PFSK-1 (cell line): ENCODE measurements around the gene DIPK1A.

Experiments
- FOXP2 ChIP-seq: optimal IDR thresholded peaks from 2 replicates; pipeline ENCODE3; 2011; ENCODE audit warnings: borderline replicate concordance, control low read depth, inconsistent platforms; ENCODE audit not compliant: insufficient read depth; ENCODE audit errors: extremely low read length, extremely low read depth
- POLR2AphosphoS5 ChIP-seq: IDR thresholded peaks from 2 replicates; pipeline ENCODE4 v1.6.1; 2012; ENCODE audit warnings: low read depth, mild to moderate bottlenecking, control low read depth, low read length, moderate library complexity
- SIN3A ChIP-seq: IDR thresholded peaks from 2 replicates; pipeline ENCODE4 v1.6.1; 2012; ENCODE audit warnings: mild to moderate bottlenecking, low read length, moderate library complexity, borderline replicate concordance; ENCODE audit not compliant: insufficient read depth
- TAF1 ChIP-seq: IDR thresholded peaks from 2 replicates; pipeline ENCODE4 v1.6.1; 2012; ENCODE audit warnings: low read length, control low read depth, borderline replicate concordance; ENCODE audit not compliant: insufficient read depth
- TF ChIP-seq, protein P1 (sequence below), 2 experiments: IDR thresholded peaks; 2 replicates each; pipeline versions ENCODE4 v1.6.1 to v1.8.0; 2011 to 2012; ENCODE audit warnings: low read depth in 2 of 2, low read length in 2 of 2, control low read depth in 1 of 2, inconsistent platforms in 1 of 2, mild to moderate bottlenecking in 1 of 2, moderate library complexity in 1 of 2; ENCODE audit not compliant: insufficient read depth in 1 of 2

Gene DIPK1A

DNA sequence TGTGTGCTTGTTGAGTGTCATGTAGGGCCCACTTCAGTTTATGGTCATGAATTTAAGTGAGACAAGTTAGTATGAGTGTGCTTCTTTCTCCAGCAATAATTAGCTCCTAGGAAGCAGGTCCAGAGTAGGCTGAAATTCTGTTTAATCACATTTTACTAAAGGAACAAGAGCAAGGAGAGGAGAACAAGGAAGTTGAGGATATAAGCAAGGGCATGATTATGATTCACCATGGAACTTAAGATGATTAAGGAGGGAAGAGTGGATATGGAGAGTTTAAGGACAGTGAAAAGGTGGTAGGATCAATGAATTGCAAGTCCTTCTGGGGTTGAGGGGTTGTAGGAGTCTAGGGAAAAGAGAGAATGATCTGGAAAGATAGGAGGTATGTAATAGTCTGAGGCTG is 3.1 kb upstream of the DIPK1A start:
- no peak for TF ChIP-seq FOXP2
- no peak for TF ChIP-seq TAF1

DNA sequence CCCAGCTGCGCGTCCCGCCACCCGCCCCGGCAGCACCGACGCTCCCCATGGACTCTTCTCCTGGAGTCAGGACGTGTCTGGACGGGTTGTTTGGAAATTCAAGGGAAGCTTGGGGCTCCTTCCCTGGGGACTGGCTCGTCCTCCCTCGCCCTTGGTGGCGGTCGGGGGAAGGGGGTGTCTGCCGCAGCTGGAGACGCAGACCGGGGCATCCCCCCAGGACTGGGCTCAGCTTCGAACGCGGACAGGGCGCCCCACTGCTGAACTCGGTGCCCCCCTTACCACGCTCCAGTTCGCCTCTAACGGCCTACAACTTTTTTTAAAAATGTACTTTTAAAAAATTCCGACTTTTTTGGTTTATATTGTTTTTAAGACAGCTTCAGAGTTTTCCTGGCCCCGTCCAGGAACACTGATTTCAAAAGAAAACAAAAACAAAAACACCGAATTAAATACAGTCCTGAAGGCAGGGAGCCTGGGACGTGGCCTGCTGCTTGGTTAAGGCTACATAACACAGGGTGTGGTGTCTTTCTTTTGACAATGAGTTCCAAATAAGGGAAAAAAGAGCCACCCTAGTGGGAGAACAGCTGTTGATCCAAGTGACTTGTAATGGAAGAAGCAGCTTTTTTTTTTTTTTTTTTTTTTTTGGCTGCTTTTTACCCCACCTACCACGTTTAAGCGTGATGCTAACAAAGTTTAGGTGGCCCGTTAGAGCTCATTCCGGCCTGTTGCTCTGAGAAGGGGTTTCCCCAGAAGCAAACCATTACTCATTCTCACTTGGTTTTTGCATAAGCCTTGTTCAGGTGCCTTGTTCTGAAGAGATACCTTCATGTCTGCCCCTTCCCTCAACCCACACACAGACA is 862 bp upstream of the DIPK1A start:
- no peak for TF ChIP-seq TAF1
- no peak for TF ChIP-seq FOXP2
- no peak for TF ChIP-seq SIN3A

DNA sequence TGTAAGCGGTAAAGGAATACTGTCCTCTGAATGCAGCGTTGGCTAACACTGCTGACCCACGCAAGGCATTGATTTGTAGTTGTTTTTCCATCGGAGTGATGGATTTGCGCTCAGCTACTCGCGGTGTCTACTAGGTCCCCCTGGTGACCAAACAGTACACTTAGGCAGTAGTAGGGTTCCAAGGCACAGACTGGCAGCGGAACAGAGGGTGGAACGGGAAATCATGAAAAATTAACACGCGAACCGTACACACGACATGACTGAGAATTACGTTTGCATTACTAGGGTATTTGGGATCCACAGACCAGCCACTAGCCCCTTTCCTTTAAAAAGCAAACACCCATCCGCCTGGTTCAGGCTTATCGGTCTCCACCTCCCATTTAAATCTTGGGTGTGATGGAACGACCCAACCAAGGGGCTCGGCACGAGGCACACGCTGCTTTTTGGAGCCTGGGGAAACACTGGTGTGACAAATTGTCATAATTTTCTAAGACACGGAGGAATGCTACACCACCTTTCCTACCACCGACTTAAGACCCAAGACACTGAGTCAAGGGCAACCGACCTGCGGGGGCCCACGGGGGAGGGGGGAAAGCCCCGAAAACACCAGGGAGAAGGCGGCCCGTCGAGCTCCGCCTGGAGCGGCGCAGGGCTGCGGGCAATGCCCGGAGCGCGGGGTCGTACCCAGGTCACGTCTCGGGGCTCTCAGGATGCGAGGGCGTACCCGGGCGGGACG is 699 bp downstream of the DIPK1A start:
- TF ChIP-seq FOXP2, result no peak

DNA sequence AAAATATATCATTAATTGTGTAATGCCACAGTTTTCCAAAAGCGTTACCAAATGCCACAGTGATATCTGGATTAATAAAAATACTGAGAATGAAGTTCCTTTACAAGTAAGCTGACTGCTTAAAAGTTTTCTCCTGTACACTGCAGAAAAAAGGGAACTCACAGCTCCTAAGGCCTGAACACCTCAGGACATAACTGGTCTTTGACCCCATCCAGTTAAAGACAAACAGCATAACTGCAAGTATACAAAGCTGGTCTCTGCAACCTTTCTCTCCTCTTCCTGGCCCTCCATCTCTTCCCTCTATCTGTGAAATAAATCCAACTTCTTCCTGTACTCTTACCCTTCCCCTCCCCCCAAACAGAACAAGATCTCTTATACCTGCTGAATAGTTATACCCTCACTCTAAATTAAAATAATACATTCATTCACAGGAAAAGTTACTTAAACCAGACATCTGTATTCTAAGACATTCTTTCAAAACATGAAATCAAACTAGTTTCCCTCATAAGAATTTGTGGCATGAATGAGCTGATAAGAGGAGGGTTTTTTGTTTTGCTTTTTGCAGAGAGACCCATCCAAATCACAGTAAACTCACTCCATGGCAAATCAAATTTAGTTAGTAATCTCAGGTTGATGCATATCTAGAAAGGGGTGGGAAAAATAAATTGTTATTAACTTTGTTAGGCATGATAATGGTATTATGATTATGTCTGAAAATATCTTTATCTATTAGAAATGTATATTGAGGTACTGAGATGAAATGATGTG is 2.9 kb downstream of the DIPK1A start:
- TF ChIP-seq SIN3A (no peak), TAF1 (no peak), FOXP2 (no peak), POLR2AphosphoS5 (no peak)
- TF ChIP-seq, protein P1, sequence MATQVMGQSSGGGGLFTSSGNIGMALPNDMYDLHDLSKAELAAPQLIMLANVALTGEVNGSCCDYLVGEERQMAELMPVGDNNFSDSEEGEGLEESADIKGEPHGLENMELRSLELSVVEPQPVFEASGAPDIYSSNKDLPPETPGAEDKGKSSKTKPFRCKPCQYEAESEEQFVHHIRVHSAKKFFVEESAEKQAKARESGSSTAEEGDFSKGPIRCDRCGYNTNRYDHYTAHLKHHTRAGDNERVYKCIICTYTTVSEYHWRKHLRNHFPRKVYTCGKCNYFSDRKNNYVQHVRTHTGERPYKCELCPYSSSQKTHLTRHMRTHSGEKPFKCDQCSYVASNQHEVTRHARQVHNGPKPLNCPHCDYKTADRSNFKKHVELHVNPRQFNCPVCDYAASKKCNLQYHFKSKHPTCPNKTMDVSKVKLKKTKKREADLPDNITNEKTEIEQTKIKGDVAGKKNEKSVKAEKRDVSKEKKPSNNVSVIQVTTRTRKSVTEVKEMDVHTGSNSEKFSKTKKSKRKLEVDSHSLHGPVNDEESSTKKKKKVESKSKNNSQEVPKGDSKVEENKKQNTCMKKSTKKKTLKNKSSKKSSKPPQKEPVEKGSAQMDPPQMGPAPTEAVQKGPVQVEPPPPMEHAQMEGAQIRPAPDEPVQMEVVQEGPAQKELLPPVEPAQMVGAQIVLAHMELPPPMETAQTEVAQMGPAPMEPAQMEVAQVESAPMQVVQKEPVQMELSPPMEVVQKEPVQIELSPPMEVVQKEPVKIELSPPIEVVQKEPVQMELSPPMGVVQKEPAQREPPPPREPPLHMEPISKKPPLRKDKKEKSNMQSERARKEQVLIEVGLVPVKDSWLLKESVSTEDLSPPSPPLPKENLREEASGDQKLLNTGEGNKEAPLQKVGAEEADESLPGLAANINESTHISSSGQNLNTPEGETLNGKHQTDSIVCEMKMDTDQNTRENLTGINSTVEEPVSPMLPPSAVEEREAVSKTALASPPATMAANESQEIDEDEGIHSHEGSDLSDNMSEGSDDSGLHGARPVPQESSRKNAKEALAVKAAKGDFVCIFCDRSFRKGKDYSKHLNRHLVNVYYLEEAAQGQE (IDR thresholded peaks at IDR 0.05; ENCODE audit: insufficient read depth in 1 of 2, low read depth in 2 of 2, low read length in 2 of 2), result no peak

DNA sequence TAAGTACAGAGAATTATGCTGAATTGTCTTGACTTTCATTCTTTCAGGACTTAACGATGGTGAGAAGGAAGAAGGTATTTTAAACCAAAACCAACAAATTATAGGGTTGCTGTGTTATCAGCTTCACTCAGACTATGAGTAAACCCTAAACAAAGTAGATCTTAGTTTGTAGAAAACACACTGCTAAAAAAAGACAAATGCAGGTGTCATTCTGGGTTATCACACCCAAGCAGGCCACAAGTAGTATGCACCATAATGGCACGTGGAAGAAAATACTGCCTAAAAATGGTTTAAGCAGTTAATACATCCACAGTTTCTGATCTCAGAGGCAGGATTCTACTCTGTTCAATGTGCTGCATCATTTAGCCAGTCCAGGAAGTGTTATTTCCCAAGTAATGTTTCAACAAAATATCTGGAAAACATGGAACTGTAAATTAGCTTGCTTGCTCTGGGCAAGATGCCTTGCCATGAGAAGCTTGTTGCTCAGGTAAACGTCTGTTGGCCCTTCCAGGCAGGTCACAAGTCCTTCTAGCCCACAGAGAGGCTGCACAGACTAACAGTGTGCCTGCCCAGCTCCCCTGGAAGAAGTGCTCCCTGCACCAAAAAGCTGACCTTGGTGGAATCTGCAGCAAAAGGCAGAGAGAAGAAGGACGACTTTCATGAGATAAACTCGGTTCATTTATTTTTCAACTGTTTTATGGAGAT is 4.1 kb downstream of the DIPK1A start:
- TF ChIP-seq TAF1 (no peak), SIN3A (no peak), POLR2AphosphoS5 (no peak), FOXP2 (no peak)
- TF ChIP-seq, protein P1 (IDR thresholded peaks at IDR 0.05; ENCODE audit: insufficient read depth in 1 of 2, low read depth in 2 of 2, low read length in 2 of 2), result no peak

DNA sequence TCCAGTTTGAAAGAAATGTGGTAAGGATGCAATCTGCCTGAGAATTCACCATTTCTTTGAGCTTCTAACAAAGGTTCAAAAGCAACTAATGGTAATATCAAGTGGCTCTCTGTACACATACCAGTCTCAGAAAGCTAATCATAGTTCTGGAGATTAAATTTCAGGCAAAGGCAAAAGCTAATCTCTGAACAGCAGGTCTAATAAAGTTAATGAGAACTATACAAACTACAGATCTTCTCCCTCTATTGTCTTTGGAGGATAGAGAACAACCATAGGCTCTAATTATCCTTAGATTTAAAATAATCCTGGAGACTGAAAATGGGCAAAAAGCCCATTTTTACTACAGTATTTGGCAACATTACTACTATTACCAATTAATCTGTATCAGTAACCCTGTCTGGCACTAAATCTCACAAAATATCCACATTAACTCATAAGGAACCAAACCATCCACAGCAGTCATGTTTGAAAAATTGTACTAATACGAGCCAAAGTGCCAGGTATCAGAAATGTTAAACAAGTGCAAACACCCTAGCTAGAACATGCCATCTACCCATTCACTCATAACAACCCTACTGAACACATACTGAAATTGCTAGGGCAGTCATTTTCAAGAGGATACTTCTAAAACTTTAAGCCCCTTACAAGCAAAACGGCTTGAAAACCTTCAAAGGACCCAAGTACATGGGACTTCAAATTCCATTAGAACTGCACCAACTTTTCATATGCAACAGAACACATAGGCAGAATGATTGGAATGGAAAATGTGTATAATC is 4.8 kb downstream of the DIPK1A start:
- TF ChIP-seq TAF1 (no peak), SIN3A (no peak), POLR2AphosphoS5 (no peak), FOXP2 (no peak)
- TF ChIP-seq, protein P1 (IDR thresholded peaks at IDR 0.05; ENCODE audit: insufficient read depth in 1 of 2, low read depth in 2 of 2, low read length in 2 of 2), result no peak
